Breast epithelium (tissue), 3 donors: Measurements from ENCODE around the gene PPP2R5B.

Source experiments
- CTCF ChIP-seq, 3 donors: fragments of 450-650 bp; IDR thresholded peaks; one replicate each; pipeline ENCODE4 v1.5.1; 2016 to 2017; ENCODE audit warnings: antibody characterized with exemption in 3 of 3, mild to moderate bottlenecking in 3 of 3, moderate library complexity in 3 of 3
- POLR2A ChIP-seq: fragments of 450-650 bp; IDR thresholded peaks from one replicate; pipeline ENCODE4 v1.6.1; 2016; ENCODE audit warnings: antibody characterized with exemption, mild to moderate bottlenecking, moderate library complexity
- POLR2AphosphoS5 ChIP-seq, 3 donors: sonication (generic); formaldehyde crosslinking; IDR thresholded peaks; one replicate each; pipeline ENCODE4 v1.6.1; 2017; ENCODE audit warnings: antibody characterized with exemption in 3 of 3

GRCh38 chr11:64881476-64881875 lies 43.0 kb upstream of the PPP2R5B start:
- TF ChIP-seq CTCF (IDR thresholded peaks at IDR 0.05): no peak
- no peak for TF ChIP-seq POLR2AphosphoS5 (IDR thresholded peaks at IDR 0.05)
- TF ChIP-seq POLR2A: no peak
